ENCODE data around the gene KCNQ4. TPM values are rescaled to one million over a fixed set of nuclear protein-coding genes. Genes with fewer than 3 reads are reported as not detected.
A peak's percentile ranks its signal among the peaks of the same experiment; 100 is the strongest.

The KCNQ4 gene
- total RNA-seq (2014; rRNA removed; shearing (Covaris generic)) (2.9 and 3.0 TPM in 2 replicates), polyA plus RNA-seq (2016; fragmentation: Nextera tagmentation; extraction: Ambion mirVana) (1.3 and 2.0 TPM in 2 replicates)
- long read RNA-seq, result 0 reads

GRCh38 chr1:40783001-40783905, at the start of gene KCNQ4:
Gene KCNQ4 (plus strand): TSS chr1:40783787. CDS start chr1:40784094, 307 bp downstream.
- H3K27ac ChIP-seq (ENCODE audit: low read depth), result no peak within 1 kb of the TSS
- Mint-ChIP-seq H3K4me3 (peak within 1 kb of the TSS; percentile 83), H3K4me1 (peaks cover 46% of the 10 kb centered on the region), H3K36me3 (ENCODE audit: low read depth) (peaks cover 6% of the 10 kb centered on the region), H3K9me3 (peaks cover 5% of the 10 kb centered on the region; the same call in 1 of the 3 replicates), H3K27ac (no peak within 1 kb of the TSS), H3K27me3 (ENCODE audit: insufficient read depth, low read depth, poor library complexity) (peaks cover 42% of the 10 kb centered on the region)
- H3K4me3 ChIP-seq, result peak within 1 kb of the TSS; percentile 68
- H2AFZ ChIP-seq, result peak within 1 kb of the TSS; percentile 92
- no peaks in the 10 kb centered on the region for H3F3A ChIP-seq (replicated peaks; ENCODE audit: low read depth)
- ATAC-seq (peak; percentile 38), DNase-seq (ENCODE audit: low spot score) (peak; percentile 84)
- peaks cover 53% of the 10 kb centered on the region for H3K27me3 ChIP-seq (ENCODE audit: insufficient read depth)
- H4K20me1 ChIP-seq (replicated peaks; ENCODE audit: insufficient read depth), result no peaks in the 10 kb centered on the region
- no peak for TF ChIP-seq STAT1 (IDR thresholded peaks at IDR 0.05; ENCODE audit: unreplicated experiment)
- 0 out of 2 replicates have a peak, but pooled peaks have one; percentile 25 for TF ChIP-seq POLR2AphosphoS5 (IDR thresholded peaks at IDR 0.05; ENCODE audit: low read depth)
- TF ChIP-seq ZNF462 (CRISPR knock-in tag; IDR thresholded peaks at IDR 0.05), result no peak
- TF ChIP-seq EZH2 (IDR thresholded peaks at IDR 0.05; ENCODE audit: low read depth, unreplicated experiment), result peak; percentile 57
- TF ChIP-seq, protein P1, sequence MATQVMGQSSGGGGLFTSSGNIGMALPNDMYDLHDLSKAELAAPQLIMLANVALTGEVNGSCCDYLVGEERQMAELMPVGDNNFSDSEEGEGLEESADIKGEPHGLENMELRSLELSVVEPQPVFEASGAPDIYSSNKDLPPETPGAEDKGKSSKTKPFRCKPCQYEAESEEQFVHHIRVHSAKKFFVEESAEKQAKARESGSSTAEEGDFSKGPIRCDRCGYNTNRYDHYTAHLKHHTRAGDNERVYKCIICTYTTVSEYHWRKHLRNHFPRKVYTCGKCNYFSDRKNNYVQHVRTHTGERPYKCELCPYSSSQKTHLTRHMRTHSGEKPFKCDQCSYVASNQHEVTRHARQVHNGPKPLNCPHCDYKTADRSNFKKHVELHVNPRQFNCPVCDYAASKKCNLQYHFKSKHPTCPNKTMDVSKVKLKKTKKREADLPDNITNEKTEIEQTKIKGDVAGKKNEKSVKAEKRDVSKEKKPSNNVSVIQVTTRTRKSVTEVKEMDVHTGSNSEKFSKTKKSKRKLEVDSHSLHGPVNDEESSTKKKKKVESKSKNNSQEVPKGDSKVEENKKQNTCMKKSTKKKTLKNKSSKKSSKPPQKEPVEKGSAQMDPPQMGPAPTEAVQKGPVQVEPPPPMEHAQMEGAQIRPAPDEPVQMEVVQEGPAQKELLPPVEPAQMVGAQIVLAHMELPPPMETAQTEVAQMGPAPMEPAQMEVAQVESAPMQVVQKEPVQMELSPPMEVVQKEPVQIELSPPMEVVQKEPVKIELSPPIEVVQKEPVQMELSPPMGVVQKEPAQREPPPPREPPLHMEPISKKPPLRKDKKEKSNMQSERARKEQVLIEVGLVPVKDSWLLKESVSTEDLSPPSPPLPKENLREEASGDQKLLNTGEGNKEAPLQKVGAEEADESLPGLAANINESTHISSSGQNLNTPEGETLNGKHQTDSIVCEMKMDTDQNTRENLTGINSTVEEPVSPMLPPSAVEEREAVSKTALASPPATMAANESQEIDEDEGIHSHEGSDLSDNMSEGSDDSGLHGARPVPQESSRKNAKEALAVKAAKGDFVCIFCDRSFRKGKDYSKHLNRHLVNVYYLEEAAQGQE (IDR thresholded peaks at IDR 0.05; ENCODE audit: unreplicated experiment), result no peak
- no peak for TF ChIP-seq NANOG (IDR thresholded peaks at IDR 0.05; ENCODE audit: borderline replicate concordance)
- TF ChIP-seq EZH2phosphoT487 (IDR thresholded peaks at IDR 0.05; ENCODE audit: unreplicated experiment), result no peak
- TF ChIP-seq JUNB (IDR thresholded peaks at IDR 0.05; ENCODE audit: unreplicated experiment), result no peak
- no peak for TF ChIP-seq CTCF (conservative IDR thresholded peaks at IDR 0.05; ENCODE audit: low read depth in 2 of 2)
- TF ChIP-seq ZNF114 (CRISPR knock-in tag; IDR thresholded peaks at IDR 0.05), result no peak
- TF ChIP-seq ZNF331 (CRISPR knock-in tag; IDR thresholded peaks at IDR 0.05; ENCODE audit: low read depth), result no peak
- peaks cover 7% of the 10 kb centered on the region; the same call in 1 of the 2 replicates for H3K4me1 ChIP-seq (ENCODE audit: insufficient read depth)
- no peaks in the 10 kb centered on the region for H3K9me2 ChIP-seq (ENCODE audit: insufficient read depth)
- H3K4me2 ChIP-seq, result peak within 1 kb of the TSS; percentile 92
- no peaks in the 10 kb centered on the region for H3K36me3 ChIP-seq (ENCODE audit: insufficient read depth)
- no peaks in the 10 kb centered on the region for H3K79me2 ChIP-seq (replicated peaks; ENCODE audit: insufficient read depth)

Data from GM23338 (cell line).